Psoas muscle (tissue), 8 donors: Measurements from ENCODE around the gene SLC4A1AP. TPM values are rescaled to one million over a fixed set of nuclear protein-coding genes. Genes with fewer than 3 reads are reported as not detected.

ENCODE experiments used
- ATAC-seq, 4 donors: fragments of 200-7000 bp; cut with Tn5 transposase; one replicate each; pipeline ENCODE4 v1.9.1; 2020; ENCODE audit warnings: moderate library complexity in 3 of 4, mild to moderate bottlenecking in 2 of 4
- DNase-seq, 2 donors: peaks; one replicate each; pipeline ENCODE4 v3.0.0-alpha.2; 2020
- H3K27ac ChIP-seq: fragments of 200-600 bp; one replicate; pipeline ENCODE4 v1.8.0; 2022
- H3K27me3 ChIP-seq, 3 donors: fragments of 200-600 bp in 1 of 3; one replicate each; pipeline versions ENCODE4 v1.6.1 to v1.8.0; 2013 to 2022; ENCODE audit warnings: low read length in 2 of 3, mild to moderate bottlenecking in 2 of 3, moderate library complexity in 1 of 3; ENCODE audit not compliant: insufficient read depth in 3 of 3
- H3K36me3 ChIP-seq, 2 donors: fragments of 200-600 bp in 1 of 2; one replicate each; pipeline versions ENCODE4 v1.6.1 to v1.8.0; 2013 to 2022; ENCODE audit warnings: low read depth in 1 of 2, mild to moderate bottlenecking in 1 of 2, moderate library complexity in 1 of 2; ENCODE audit not compliant: insufficient read depth in 1 of 2
- H3K4me1 ChIP-seq: fragments of 200-600 bp; one replicate; pipeline ENCODE4 v1.8.0; 2022
- H3K4me3 ChIP-seq: fragments of 200-600 bp; one replicate; pipeline ENCODE4 v1.8.0; 2022; ENCODE audit warnings: mild to moderate bottlenecking
- H3K9me3 ChIP-seq: fragments of 200-600 bp; one replicate; pipeline ENCODE4 v1.8.0; 2022
- CTCF ChIP-seq: fragments of 200-600 bp; IDR thresholded peaks from one replicate; pipeline ENCODE4 v1.8.0; 2022; ENCODE audit warnings: antibody characterized with exemption
- WGBS, 3 donors: extraction: QIAGEN DNeasy Blood & Tissue Kit; methylation state at CpG; one replicate each; pipeline versions ENCODE4 v1.1.6 to v1.1.7; 2013; 5-methylcytosine and 5-hydroxymethylcytosine counted together
- intact Hi-C, 2 donors: fragments of 100-400 bp; cut with DNase I; formaldehyde crosslinking; loops; one replicate each; pipeline versions ENCODE4 v1.11.0 to v1.14.2; 2022
- polyA plus RNA-seq, 3 donors: library from polyadenylated mRNA; stranded (reverse); fragments of 200-250 nt; gene quantifications; one replicate each; pipeline ENCODE4 v1.2.3, GENCODE V29; 2013
- total RNA-seq, 4 donors: library from RNA; stranded (reverse); fragmentation: NEBNext Ultra II Directional in 2 of 4; extraction: Animal tissue kit (Norgen Biotek cat#: 25700) in 2 of 4; gene quantifications; one replicate each; pipeline versions ENCODE4 v1.2.1 to v1.2.4, GENCODE V29; 2021 to 2023
- donor health status: healthy with polysubstance abuse.
- donor health status: DM: no; HTN: no; CAD: no; lungs with moderate emphysema.
- donor health status: Bipolar disorder and iron deficiency.
- donor health status: healthy.
- donor health status: DM: yes; HTN: yes; CAD: no.
- donor health status: DM: no; HTN: no; CAD: no.
- donor health status: DM: no; HTN: no; CAD: no.
- donor health status: DM: yes; HTN: yes; CAD: no.

Gene SLC4A1AP
- total and polyA plus RNA-seq, 7 donors = 20.5 to 44.8 (median 26.7) TPM

- WGBS, 3 donors = 74 to 81% (median 80%) methylated on average over 1 of the region's 1 CpG
Observed at GRCh38 chr2:27667446-27667845, 3.8 kb downstream of the SLC4A1AP start.

GRCh38 chr2:27671235-27671634 is 7.5 kb downstream of the SLC4A1AP start:
- Histone ChIP-seq H3K27ac (no peak overlapping the region), H3K4me1 (no peaks in the 10 kb centered on the region), H3K27me3 (no peaks in the 10 kb centered on the region), H3K4me3 (no peak overlapping the region), H3K9me3 (no peaks in the 10 kb centered on the region), H3K36me3 (peaks cover 3 to 87% of the 10 kb centered on the region in 2 donors)
- WGBS, 3 donors = 87 to 96% (median 92%) methylated on average over 4 of the region's 4 CpGs
- intact Hi-C loops = no loop called here
- no peak for ATAC-seq
- no peak for DNase-seq
- no peak for TF ChIP-seq CTCF

More at GRCh38 chr2:27667446-27667845, 3.8 kb downstream of the SLC4A1AP start:
- no peak for ATAC-seq
- no peaks in the 10 kb centered on the region for H3K9me3 ChIP-seq
- H3K27me3 ChIP-seq = no peaks in the 10 kb centered on the region
- no peak for DNase-seq
- H3K36me3 ChIP-seq = peaks cover 0 to 71% of the 10 kb centered on the region in 2 donors
- H3K4me1 ChIP-seq = peaks cover 20% of the 10 kb centered on the region
- intact Hi-C loops = no loop called here
- H3K4me3 ChIP-seq = no peak overlapping the region
- no peak overlapping the region for H3K27ac ChIP-seq
- no peak for TF ChIP-seq CTCF

GRCh38 chr2:27672723-27673486 is 9.2 kb downstream of the SLC4A1AP start:
- ATAC-seq (peak; percentile 84 to 95 (median 91)), DNase-seq (no peak)
- Histone ChIP-seq H3K27me3 (no peaks in the 10 kb centered on the region), H3K4me1 (no peaks in the 10 kb centered on the region), H3K9me3 (no peaks in the 10 kb centered on the region), H3K4me3 (no peak overlapping the region), H3K27ac (peak overlapping the region; percentile 50), H3K36me3 (peaks cover 3 to 87% of the 10 kb centered on the region in 2 donors)
- 18 to 37% (median 23%) methylated on average over 5 of the region's 5 CpGs for WGBS, 3 donors
- intact Hi-C loops = no loop called here
- TF ChIP-seq CTCF = no peak

- no peak for TF ChIP-seq CTCF
- Histone ChIP-seq H3K27me3 (no peaks in the 10 kb centered on the region), H3K36me3 (peaks cover 6 to 87% of the 10 kb centered on the region in 2 donors), H3K27ac (no peak overlapping the region), H3K9me3 (no peaks in the 10 kb centered on the region), H3K4me1 (no peaks in the 10 kb centered on the region), H3K4me3 (no peak overlapping the region)
- ATAC-seq (no peak), DNase-seq (no peak)
- intact Hi-C loops = no loop called here
- 85 to 96% (median 94%) methylated on average over 2 of the region's 2 CpGs for WGBS, 3 donors
Observed at GRCh38 chr2:27680571-27680970, 16.9 kb downstream of the SLC4A1AP start.
